HFF-Myc (cell line): ENCODE results near the gene ABL2.
A peak's percentile ranks its signal among the peaks of the same experiment; 100 is the strongest.
"Not testable (repeated sequence)": the region's sequence is repeated elsewhere in the genome, so short reads cannot be mapped to it uniquely, and the experiment has no call there.

ENCODE experiments used
- DNase-seq: peaks from one replicate; pipeline ENCODE4 v3.0.0-alpha.2; 2011; ENCODE audit warnings: low read depth; ENCODE audit errors: extremely low read depth
- H3K4me3 ChIP-seq: replicated peaks from 2 replicates; pipeline ENCODE4 v1.5.1; 2011; ENCODE audit warnings: low read depth, mild to moderate bottlenecking, control low read depth, low read length
- CTCF ChIP-seq: IDR thresholded peaks from 2 replicates; pipeline ENCODE4 v1.5.1; 2012; ENCODE audit warnings: mild to moderate bottlenecking, low read depth, low read length, control low read depth; ENCODE audit errors: missing control alignments

The ABL2 gene

GRCh38 chr1:179234863-179235262 is 5.4 kb upstream of the ABL2 start:
- TF ChIP-seq CTCF, result no peak
- DNase-seq, result no peak
- no peak overlapping the region for H3K4me3 ChIP-seq

GRCh38 chr1:179231923-179232322 is 2.4 kb upstream of the ABL2 start:
- DNase-seq, result no peak
- no peak overlapping the region for H3K4me3 ChIP-seq
- TF ChIP-seq CTCF, result no peak

GRCh38 chr1:179230721-179231120 is 1.2 kb upstream of the ABL2 start:
- no peak for DNase-seq
- no peak for TF ChIP-seq CTCF
- H3K4me3 ChIP-seq, result peak overlapping the region; percentile 62; the same call in 1 of the 2 replicates

- no peak for TF ChIP-seq CTCF
- peak; percentile 46 for DNase-seq
- peak overlapping the region; percentile 62 for H3K4me3 ChIP-seq
Measured at GRCh38 chr1:179230251-179230650, 774 bp upstream of the ABL2 start.

DNA sequence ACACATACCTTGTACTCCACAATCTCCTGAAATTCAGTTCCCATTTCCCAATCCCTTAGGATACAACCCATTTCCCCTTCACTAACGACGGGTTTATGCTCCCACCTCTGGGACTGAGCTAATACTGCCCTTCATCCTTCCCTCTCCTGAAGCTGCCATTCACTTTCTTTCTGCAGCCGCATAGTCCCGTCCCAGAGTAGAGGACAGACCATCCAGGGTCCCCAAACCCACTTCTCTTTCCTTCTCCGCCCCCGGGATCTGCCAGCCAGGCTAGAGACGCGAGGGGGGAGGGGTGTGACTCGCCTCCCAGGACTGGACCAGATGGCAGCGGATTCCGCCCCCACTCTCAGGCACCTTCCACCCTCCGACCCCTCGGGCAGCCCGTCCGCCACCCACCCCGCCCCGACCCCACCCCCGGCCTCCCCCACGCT is 679 bp downstream of the ABL2 start:
- DNase-seq, result no peak
- no peak for TF ChIP-seq CTCF
- peak overlapping the region; percentile 72 for H3K4me3 ChIP-seq

GRCh38 chr1:179226738-179227137 is 2.7 kb downstream of the ABL2 start:
- TF ChIP-seq CTCF, result no peak
- no peak overlapping the region for H3K4me3 ChIP-seq
- DNase-seq, result no peak

GRCh38 chr1:179224466-179224865 is 5.0 kb downstream of the ABL2 start:
- H3K4me3 ChIP-seq, DNase-seq: not testable (repeated sequence)

DNA sequence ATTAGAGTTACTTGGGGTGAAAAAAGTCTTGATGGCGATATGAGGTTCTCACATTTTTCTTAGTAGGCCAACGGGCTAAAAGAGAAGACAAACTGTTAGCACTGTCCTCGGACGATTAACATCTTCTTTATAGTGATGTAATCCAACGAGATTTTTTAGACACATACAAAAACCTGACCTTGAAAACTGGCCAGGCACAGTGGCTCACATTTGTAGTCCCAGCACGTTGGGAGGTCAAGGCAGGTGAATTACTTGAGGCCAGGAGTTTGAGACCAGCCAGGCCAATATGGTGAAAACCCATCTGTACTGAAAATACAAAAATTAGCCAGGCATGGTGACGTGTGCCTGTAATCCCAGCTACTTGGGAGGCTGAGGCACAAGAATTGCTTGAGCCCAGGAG is 8.4 kb downstream of the ABL2 start:
- not testable (repeated sequence) for DNase-seq, H3K4me3 ChIP-seq
